Stomach (tissue), 9 donors: ENCODE results near the gene COL10A1. TPM values are rescaled to one million over a fixed set of nuclear protein-coding genes. Genes with fewer than 3 reads are reported as not detected.
"Not testable (repeated sequence)": the region's sequence is repeated elsewhere in the genome, so short reads cannot be mapped to it uniquely, and the experiment has no call there.

Source experiments
- DNase-seq, 2 donors: peaks; one replicate each; pipeline versions ENCODE4 v3.0.0 to v3.0.0-alpha.2; 2013 to 2019
- H3K27ac ChIP-seq, 5 donors: fragments of 200-600 bp in 4 of 5; sonication (generic) in 4 of 5; one replicate each; pipeline ENCODE4 v1.5.1; 2013 to 2019; ENCODE audit warnings: mild to moderate bottlenecking in 1 of 5, moderate library complexity in 1 of 5
- H3K27me3 ChIP-seq, 3 donors: fragments of 200-600 bp; sonication (generic); one replicate each; pipeline ENCODE4 v1.5.1; 2017 to 2019; ENCODE audit warnings: mixed run types in 1 of 3
- H3K36me3 ChIP-seq, 4 donors: fragments of 200-600 bp; sonication (generic); 1 replicate in 3 of 4; 2 replicates in 1 of 4; pipeline ENCODE4 v1.5.1; 2016 to 2019
- H3K4me1 ChIP-seq, 4 donors: fragments of 200-600 bp; sonication (generic); one replicate each; pipeline ENCODE4 v1.5.1; 2016 to 2019
- H3K4me3 ChIP-seq, 4 donors: fragments of 200-600 bp; sonication (generic) in 3 of 4; one replicate each; pipeline ENCODE4 v1.5.1; 2016 to 2019; ENCODE audit warnings: mild to moderate bottlenecking in 1 of 4
- H3K9me3 ChIP-seq, 4 donors: fragments of 200-600 bp; sonication (generic); one replicate each; pipeline ENCODE4 v1.5.1; 2016 to 2019
- EP300 ChIP-seq: sonication (generic); formaldehyde crosslinking; IDR thresholded peaks from one replicate; pipeline ENCODE4 v1.6.1; 2017; ENCODE audit warnings: antibody characterized with exemption
- POLR2A ChIP-seq, 4 donors: fragments of 450-650 bp; IDR thresholded peaks; one replicate each; pipeline ENCODE4 v1.6.1; 2016; ENCODE audit warnings: antibody characterized with exemption in 4 of 4, control low read depth in 2 of 4, mild to moderate bottlenecking in 1 of 4, moderate library complexity in 1 of 4
- POLR2AphosphoS5 ChIP-seq, 3 donors: sonication (generic); formaldehyde crosslinking; IDR thresholded peaks; one replicate each; pipeline ENCODE4 v1.6.1; 2016; ENCODE audit warnings: antibody characterized with exemption in 3 of 3
- WGBS, 5 donors: extraction: QIAGEN DNeasy Blood & Tissue Kit in 3 of 5; methylation state at CpG; one replicate each; pipeline versions ENCODE4 v1.1.5 to v1.1.7; 2013 to 2018; 5-methylcytosine and 5-hydroxymethylcytosine counted together
- intact Hi-C: fragments of 100-400 bp; cut with DNase I; formaldehyde crosslinking; loops from one replicate; pipeline ENCODE4 v1.15.1; 2023; ENCODE audit warnings: low total_unique reads
- polyA plus RNA-seq, 3 donors: library from polyadenylated mRNA; stranded (reverse); fragments of 200-250 nt; gene quantifications; one replicate each; pipeline ENCODE4 v1.2.3, GENCODE V29; 2013
- total RNA-seq, 5 donors: library from RNA; depleted of rRNA; stranded (reverse); fragments of >200 nt; gene quantifications; one replicate each; pipeline versions ENCODE4 v1.1.0 to v1.2.3, GENCODE V29; 2014 to 2016
- TF ChIP-seq, protein P1 (sequence below), 7 experiments: fragments of 450-650 bp in 4 of 7; fragments of 200-600 bp in 3 of 7; sonication (generic) in 3 of 7; IDR thresholded peaks; one replicate each; pipeline ENCODE4 v1.5.1; 2016 to 2019; ENCODE audit warnings: antibody characterized with exemption in 7 of 7, control low read depth in 2 of 7, mild to moderate bottlenecking in 1 of 7
- donor health status: healthy with polysubstance abuse.
- donor health status: Bipolar disorder and iron deficiency.
- donor health status: healthy.

Gene COL10A1
- total and polyA plus RNA-seq, 8 donors: 0.37 TPM; not detected in 7

DNA sequence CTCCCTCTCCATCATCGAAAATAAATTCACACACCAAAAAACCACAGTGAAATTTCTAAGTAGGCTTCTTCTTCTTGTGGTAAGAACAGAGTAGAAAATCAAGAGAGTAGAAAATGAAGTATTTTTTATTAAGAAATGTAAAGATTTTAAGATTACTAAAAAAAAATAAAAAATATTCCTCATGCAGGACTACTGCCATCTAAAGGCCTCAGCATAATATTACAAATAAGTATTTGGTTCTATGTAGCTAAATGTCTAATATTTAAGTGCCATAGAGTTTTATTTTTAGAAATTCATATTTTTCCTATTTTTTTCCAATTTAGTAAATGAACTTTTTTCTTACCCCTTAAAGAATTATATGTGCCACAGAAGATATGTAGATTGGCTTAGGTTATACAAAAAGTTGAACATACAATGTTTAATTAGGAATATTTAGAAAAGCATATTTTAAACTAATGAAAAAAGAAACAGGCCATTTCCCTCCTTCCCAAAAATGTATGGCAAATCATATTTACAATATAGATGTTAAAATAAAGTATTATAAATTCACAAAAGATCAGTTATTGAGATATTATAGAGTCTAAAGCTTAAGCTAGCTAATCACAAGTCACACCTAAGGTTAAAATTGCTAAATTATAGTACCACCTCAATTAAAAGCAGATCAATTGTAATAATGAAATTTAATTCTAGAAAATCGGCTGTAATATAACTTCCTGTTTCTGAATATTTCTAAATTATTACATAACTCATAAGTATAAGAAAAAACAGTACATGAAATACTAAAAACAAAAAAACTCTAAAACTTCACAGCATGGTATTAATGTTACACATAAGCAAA, 28.7 kb downstream of the COL10A1 start:
- Histone ChIP-seq H3K9me3 (peaks cover 0 to 12% (median 10%) of the 10 kb centered on the region in 4 donors), H3K4me1 (peaks cover 8 to 44% (median 21%) of the 10 kb centered on the region in 4 donors), H3K27me3 (no peaks in the 10 kb centered on the region), H3K4me3 (no peak overlapping the region), H3K36me3 (no peaks in the 10 kb centered on the region), H3K27ac (no peak overlapping the region)
- no peak for DNase-seq
- WGBS, 5 donors: 29 to 80% (median 38%) methylated on average over 2 of the region's 2 CpGs
- TF ChIP-seq POLR2AphosphoS5 (IDR thresholded peaks at IDR 0.05): no peak
- no peak for TF ChIP-seq EP300
- no peak for TF ChIP-seq POLR2A (IDR thresholded peaks at IDR 0.05)
- TF ChIP-seq, protein P1, sequence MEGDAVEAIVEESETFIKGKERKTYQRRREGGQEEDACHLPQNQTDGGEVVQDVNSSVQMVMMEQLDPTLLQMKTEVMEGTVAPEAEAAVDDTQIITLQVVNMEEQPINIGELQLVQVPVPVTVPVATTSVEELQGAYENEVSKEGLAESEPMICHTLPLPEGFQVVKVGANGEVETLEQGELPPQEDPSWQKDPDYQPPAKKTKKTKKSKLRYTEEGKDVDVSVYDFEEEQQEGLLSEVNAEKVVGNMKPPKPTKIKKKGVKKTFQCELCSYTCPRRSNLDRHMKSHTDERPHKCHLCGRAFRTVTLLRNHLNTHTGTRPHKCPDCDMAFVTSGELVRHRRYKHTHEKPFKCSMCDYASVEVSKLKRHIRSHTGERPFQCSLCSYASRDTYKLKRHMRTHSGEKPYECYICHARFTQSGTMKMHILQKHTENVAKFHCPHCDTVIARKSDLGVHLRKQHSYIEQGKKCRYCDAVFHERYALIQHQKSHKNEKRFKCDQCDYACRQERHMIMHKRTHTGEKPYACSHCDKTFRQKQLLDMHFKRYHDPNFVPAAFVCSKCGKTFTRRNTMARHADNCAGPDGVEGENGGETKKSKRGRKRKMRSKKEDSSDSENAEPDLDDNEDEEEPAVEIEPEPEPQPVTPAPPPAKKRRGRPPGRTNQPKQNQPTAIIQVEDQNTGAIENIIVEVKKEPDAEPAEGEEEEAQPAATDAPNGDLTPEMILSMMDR (IDR thresholded peaks at IDR 0.05): peak in 4 of 7 experiments; percentile 18 to 52 (median 37)
- intact Hi-C loops: loop anchor here (5.0 kb wide), 1 partner anchor 85 kb away; no protein-coding TSS in a partner anchor

GRCh38 chr6:116096048-116096759, 29.7 kb downstream of the COL10A1 start:
- not testable (repeated sequence) for H3K36me3 ChIP-seq, H3K27me3 ChIP-seq, H3K27ac ChIP-seq, H3K4me3 ChIP-seq, DNase-seq
- 90 to 96% (median 95%) methylated on average over 9 of the region's 9 CpGs for WGBS, 5 donors
- Histone ChIP-seq H3K4me1 (peaks cover 5 to 35% (median 11%) of the 10 kb centered on the region in 4 donors), H3K9me3 (peaks cover 0 to 12% (median 10%) of the 10 kb centered on the region in 4 donors)
- intact Hi-C loops: loop anchor here (5.0 kb wide), 1 partner anchor 84 kb away; no protein-coding TSS in a partner anchor

- Histone ChIP-seq H3K27me3 (no peaks in the 10 kb centered on the region), H3K4me1 (peaks cover 0 to 22% (median under 1%) of the 10 kb centered on the region in 4 donors), H3K27ac (no peak overlapping the region), H3K9me3 (peaks cover 0 to 12% (median 10%) of the 10 kb centered on the region in 4 donors), H3K4me3 (no peak overlapping the region), H3K36me3 (no peaks in the 10 kb centered on the region)
- TF ChIP-seq POLR2AphosphoS5 (IDR thresholded peaks at IDR 0.05) (no peak), POLR2A (IDR thresholded peaks at IDR 0.05) (no peak), EP300 (no peak)
- TF ChIP-seq, protein P1 (IDR thresholded peaks at IDR 0.05): no peak
- DNase-seq: no peak
- intact Hi-C loops: no loop called here
- WGBS, 5 donors: 82 to 97% (median 93%) methylated on average over 7 of the region's 7 CpGs
These were observed 31.9 kb downstream of the COL10A1 start for GRCh38 chr6:116094041-116094440.

- intact Hi-C loops: no loop called here
- no peaks in the 10 kb centered on the region for H3K36me3 ChIP-seq
- no peaks in the 10 kb centered on the region for H3K9me3 ChIP-seq
- H3K27ac ChIP-seq: no peak overlapping the region
- no peaks in the 10 kb centered on the region for H3K27me3 ChIP-seq
- H3K4me3 ChIP-seq: no peak overlapping the region
- WGBS, 5 donors: 76 to 90% (median 81%) methylated on average over 2 of the region's 2 CpGs
- peaks cover 0 to 12% (median 0%) of the 10 kb centered on the region in 4 donors for H3K4me1 ChIP-seq
- DNase-seq: no peak
- TF ChIP-seq, protein P1 (IDR thresholded peaks at IDR 0.05): no peak
- TF ChIP-seq POLR2AphosphoS5 (IDR thresholded peaks at IDR 0.05) (no peak), EP300 (no peak), POLR2A (IDR thresholded peaks at IDR 0.05) (no peak)
These were observed 35.7 kb downstream of the COL10A1 start for GRCh38 chr6:116090251-116090650.
